Stimulated activated CD4-positive, alpha-beta T cell treated with anti-CD3 and anti-CD28 coated beads, Interleukin-2, amount 100 ng/mL, for 48 hours (primary cell): ENCODE measurements around the gene GPR162.

ENCODE experiments used
- DNase-seq, 2 donors: peaks; one replicate each; pipeline ENCODE4 v3.0.0-alpha.2; 2020

The GPR162 gene

GRCh38 chr12:6839482-6840201, 18.0 kb downstream of the GPR162 start:
- DNase-seq = no peak

DNA sequence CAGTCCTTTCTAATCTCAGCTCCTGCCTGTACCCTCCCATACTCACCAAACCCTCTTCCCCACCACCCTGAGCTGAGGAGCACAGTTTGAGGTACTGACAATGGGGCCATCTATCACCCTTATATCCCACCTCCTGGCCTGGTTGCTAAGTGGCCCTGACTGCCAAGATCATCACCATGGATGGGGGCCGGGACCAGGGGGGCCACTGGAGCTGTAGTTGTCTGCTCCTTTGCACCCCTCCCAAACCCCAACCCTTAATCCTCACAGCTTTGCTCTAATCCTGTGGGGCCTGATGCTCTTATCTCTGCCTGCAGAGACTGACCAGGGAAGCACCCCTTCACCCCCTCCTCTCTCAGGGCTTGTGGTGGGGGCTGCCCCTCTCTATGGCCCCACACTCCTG, 18.7 kb downstream of the GPR162 start:
- DNase-seq = no peak

- DNase-seq = no peak
Measured at GRCh38 chr12:6840761-6841515, 19.3 kb downstream of the GPR162 start, which contains the start of gene GNB3. TSS of gene GNB3 (plus strand) at chr12:6840925. CDS start at chr12:6841288, 363 bp downstream.

GRCh38 chr12:6842075-6842474, 20.5 kb downstream of the GPR162 start:
- DNase-seq = no peak

GRCh38 chr12:6843118-6843902, 21.7 kb downstream of the GPR162 start:
- no peak for DNase-seq

- DNase-seq = no peak
Measured at GRCh38 chr12:6845395-6845794, 23.8 kb downstream of the GPR162 start.

- no peak for DNase-seq
Measured at GRCh38 chr12:6846316-6846869, 24.8 kb downstream of the GPR162 start.

- DNase-seq = no peak
Measured at GRCh38 chr12:6847676-6848075, 26.1 kb downstream of the GPR162 start.

- no peak for DNase-seq
Measured at GRCh38 chr12:6849427-6849826, 27.8 kb downstream of the GPR162 start.

- DNase-seq = no peak
Measured at GRCh38 chr12:6849976-6850560, 28.4 kb downstream of the GPR162 start.

GRCh38 chr12:6850796-6851152, 29.2 kb downstream of the GPR162 start:
- DNase-seq = no peak

DNA sequence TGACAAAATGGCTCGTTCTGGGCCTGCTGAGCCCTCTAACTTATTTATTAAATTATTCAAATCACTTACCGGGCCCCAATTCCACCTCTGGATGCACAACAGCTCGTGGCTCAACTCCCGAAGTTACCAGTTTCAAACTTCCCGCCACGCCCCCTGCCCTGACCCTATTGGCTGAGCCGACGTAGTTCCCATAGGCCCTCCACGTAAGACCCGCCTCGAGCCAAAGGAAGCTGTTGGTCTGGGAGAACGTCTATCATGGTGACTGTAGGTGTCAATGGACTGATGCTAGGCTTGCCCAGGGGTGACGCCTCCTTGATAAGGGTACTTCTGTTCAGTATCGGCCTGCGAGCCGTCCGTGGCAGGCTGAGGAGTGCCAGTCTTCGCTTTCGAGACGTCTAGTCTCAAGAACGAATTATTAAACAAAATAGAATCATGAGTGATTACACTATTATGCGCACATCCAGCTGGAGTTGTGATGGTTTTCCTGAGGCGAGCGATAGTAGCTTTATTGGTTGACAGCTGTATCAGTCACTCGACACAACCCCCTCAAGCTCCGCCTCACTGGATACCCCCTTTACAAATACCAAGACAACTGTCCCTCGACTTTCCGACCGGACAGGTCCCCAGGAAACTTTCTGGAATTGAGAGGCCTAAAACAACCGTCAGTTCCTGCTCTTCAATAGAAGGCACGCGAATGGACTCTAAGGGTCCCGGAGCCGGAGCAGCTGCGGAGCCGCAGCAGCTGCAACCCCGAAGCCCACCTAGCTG, 29.7 kb downstream of the GPR162 start, which contains the start of gene CDCA3:
TSS of gene CDCA3 (minus strand) at position 134 of the 768 bp plus-strand sequence. CDS start 334 bp downstream, outside the sequence.
- DNase-seq = peak; percentile 88 to 94

DNA sequence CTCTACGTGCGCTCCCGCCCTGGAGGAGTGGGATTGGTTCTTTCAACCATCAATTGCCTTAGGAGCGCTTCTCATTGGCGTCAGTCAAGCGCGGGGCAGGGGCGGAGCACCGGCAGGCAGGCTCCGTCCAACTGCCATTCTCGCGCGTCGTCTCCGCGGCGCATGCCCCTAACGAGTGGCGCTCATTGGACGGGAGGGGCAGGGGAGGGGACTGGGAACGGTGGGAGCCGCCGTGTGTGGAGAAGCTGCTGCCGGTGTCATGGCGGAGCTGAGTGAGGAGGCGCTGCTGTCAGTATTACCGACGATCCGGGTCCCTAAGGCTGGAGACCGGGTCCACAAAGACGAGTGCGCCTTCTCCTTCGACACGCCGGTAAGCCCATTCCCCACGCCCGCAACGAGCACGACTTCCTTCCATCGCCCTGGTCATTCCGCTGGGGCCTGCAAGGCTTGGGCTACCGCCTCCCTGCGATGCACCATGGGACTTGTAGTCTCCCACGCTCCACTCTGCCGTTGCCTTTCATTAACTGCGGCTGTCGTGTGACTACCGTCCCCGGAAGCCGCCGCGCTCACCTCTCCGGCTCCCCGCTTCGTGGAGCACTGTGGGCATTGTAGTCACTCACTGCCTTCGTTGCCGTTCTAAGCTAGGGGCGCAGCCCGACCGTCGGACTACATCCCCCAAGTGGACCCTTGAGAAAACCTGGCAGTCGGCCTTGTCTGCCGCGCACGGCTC, 30.5 kb downstream of the GPR162 start, which contains the start of gene USP5:
TSS of gene USP5 (plus strand) at position 230 of the 730 bp plus-strand sequence. CDS start at position 260, 30 bp downstream.
- peak; percentile 93 for DNase-seq

GRCh38 chr12:6852651-6853354, 31.2 kb downstream of the GPR162 start:
- peak; percentile 58 to 65 for DNase-seq

GRCh38 chr12:6853626-6854025, 32.0 kb downstream of the GPR162 start:
- no peak for DNase-seq

- no peak for DNase-seq
Measured at GRCh38 chr12:6854036-6854435, 32.4 kb downstream of the GPR162 start.

GRCh38 chr12:6855322-6855721, 33.7 kb downstream of the GPR162 start:
- DNase-seq = no peak

GRCh38 chr12:6858799-6859198, 37.2 kb downstream of the GPR162 start:
- DNase-seq = no peak

- DNase-seq = no peak
Measured at GRCh38 chr12:6860116-6860515, 38.5 kb downstream of the GPR162 start.

DNA sequence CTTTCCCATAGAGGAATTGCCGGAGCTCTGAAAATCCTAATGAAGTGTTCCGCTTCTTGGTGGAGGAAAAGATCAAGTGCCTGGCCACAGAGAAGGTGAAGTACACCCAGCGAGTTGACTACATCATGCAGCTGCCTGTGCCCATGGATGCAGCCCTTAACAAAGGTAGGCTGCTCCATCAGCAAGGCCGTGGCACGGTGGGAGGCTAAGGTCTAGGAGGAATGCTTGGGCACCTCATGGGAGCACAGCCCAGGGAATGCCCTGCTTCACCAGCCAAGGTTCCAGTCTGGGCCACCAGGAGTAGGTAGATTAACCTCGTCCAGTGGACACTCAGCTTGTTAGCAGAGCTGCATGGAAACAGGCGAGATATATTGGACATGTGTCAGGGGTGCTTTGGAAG, 39.3 kb downstream of the GPR162 start:
- no peak for DNase-seq
